WTC11 (cell line): Measurements from ENCODE around the gene NSMCE3. TPM values are rescaled to one million over a fixed set of nuclear protein-coding genes. Genes with fewer than 3 reads are reported as not detected.

Experiments used
- ATAC-seq: fragments of 200-7000 bp; cut with Tn5 transposase; 2 replicates; pipeline ENCODE4 v1.10.0; 2021; ENCODE audit warnings: mild to moderate bottlenecking, moderate library complexity
- CTCF ChIA-PET: fragments of 300-600 bp; sonication (Branson Sonifier 250); formaldehyde crosslinking; loops from one replicate; lab custom pipeline; 2021; ENCODE audit warnings: antibody characterized with exemption; lab: Charles Lee
- POLR2A ChIA-PET: fragments of 350-600 bp; sonication (Branson Sonifier 250); formaldehyde crosslinking; loops from one replicate; lab custom pipeline; 2021; ENCODE audit warnings: antibody characterized with exemption; lab: Charles Lee
- DNase-seq: peaks from one replicate; pipeline ENCODE4 v3.0.0; 2021; ENCODE audit warnings: low spot score
- H3K27ac Mint-ChIP-seq: 2 replicates; pipeline ENCODE4 v1.8.0; 2021; ENCODE audit warnings: mixed read lengths
- H3K27me3 Mint-ChIP-seq: 2 replicates; pipeline ENCODE4 v1.8.0; 2021; ENCODE audit warnings: low read depth, mild to moderate bottlenecking, moderate library complexity, mixed read lengths
- H3K36me3 Mint-ChIP-seq: 2 replicates; pipeline ENCODE4 v1.8.0; 2021; ENCODE audit warnings: mixed read lengths
- H3K4me1 Mint-ChIP-seq: 2 replicates; pipeline ENCODE4 v1.8.0; 2022; ENCODE audit warnings: mixed read lengths
- H3K4me3 Mint-ChIP-seq: 2 replicates; pipeline ENCODE4 v1.8.0; 2021; ENCODE audit warnings: mild to moderate bottlenecking, moderate library complexity, mixed read lengths
- H3K9me3 Mint-ChIP-seq: 2 replicates; pipeline ENCODE4 v1.8.0; 2021; ENCODE audit warnings: mixed read lengths
- ATF1 ChIP-seq: sonication (generic); formaldehyde crosslinking; IDR thresholded peaks from 2 replicates; pipeline ENCODE4 v1.8.1; 2023; ENCODE audit warnings: mild to moderate bottlenecking, moderate library complexity, missing genetic modification reagents
- CBFB ChIP-seq: sonication (generic); formaldehyde crosslinking; IDR thresholded peaks from 2 replicates; pipeline ENCODE4 v1.8.1; 2022; ENCODE audit warnings: mild to moderate bottlenecking, low read depth, missing genetic modification reagents
- ERG ChIP-seq: fragments of 250-450 bp; sonication (Bioruptor Pico); IDR thresholded peaks from 2 replicates; pipeline ENCODE4 v1.8.0; 2021; ENCODE audit warnings: mild to moderate bottlenecking
- FOXP1 ChIP-seq: sonication (generic); formaldehyde crosslinking; IDR thresholded peaks from 2 replicates; pipeline ENCODE4 v1.8.0; 2022; ENCODE audit warnings: missing genetic modification reagents, mild to moderate bottlenecking, moderate library complexity, borderline replicate concordance
- JAZF1 ChIP-seq: fragments of 250-450 bp; sonication (Bioruptor Pico); IDR thresholded peaks from 2 replicates; pipeline ENCODE4 v1.9.0; 2021; ENCODE audit warnings: moderate library complexity, mild to moderate bottlenecking, inconsistent platforms
- NR2C2 ChIP-seq: sonication (generic); formaldehyde crosslinking; IDR thresholded peaks from 2 replicates; pipeline ENCODE4 v1.8.0; 2022; ENCODE audit warnings: mild to moderate bottlenecking, missing genetic modification reagents
- OVOL2 ChIP-seq: fragments of 250-450 bp; sonication (Bioruptor Pico); IDR thresholded peaks from 2 replicates; pipeline ENCODE4 v1.9.0; 2021; ENCODE audit warnings: mild to moderate bottlenecking, borderline replicate concordance
- PRRX2 ChIP-seq: fragments of 250-450 bp; sonication (Bioruptor Pico); IDR thresholded peaks from 2 replicates; pipeline ENCODE4 v1.8.0; 2021; ENCODE audit warnings: mild to moderate bottlenecking
- RELA ChIP-seq: sonication (generic); formaldehyde crosslinking; IDR thresholded peaks from 2 replicates; pipeline ENCODE4 v1.8.1; 2022; ENCODE audit warnings: missing genetic modification reagents, mild to moderate bottlenecking, borderline replicate concordance
- total RNA-seq: library from RNA; stranded (reverse); gene quantifications from 3 replicates; pipeline ENCODE4 v1.2.3, GENCODE V29; 2021
- TF ChIP-seq, protein P1 (sequence below): sonication (generic); formaldehyde crosslinking; IDR thresholded peaks from 2 replicates; pipeline ENCODE4 v1.8.0; 2023; ENCODE audit warnings: mild to moderate bottlenecking, missing genetic modification reagents
- TF ChIP-seq, protein P2 (sequence below): sonication (generic); formaldehyde crosslinking; IDR thresholded peaks from 2 replicates; pipeline ENCODE4 v1.8.1; 2022; ENCODE audit warnings: low read depth, mild to moderate bottlenecking, moderate library complexity, missing genetic modification reagents, borderline replicate concordance
- TF ChIP-seq, protein P3 (sequence below): sonication (generic); formaldehyde crosslinking; IDR thresholded peaks from 2 replicates; pipeline ENCODE4 v1.8.1; 2023; ENCODE audit warnings: mild to moderate bottlenecking, moderate library complexity, missing genetic modification reagents
- TF ChIP-seq, protein P4 (sequence below): fragments of 250-450 bp; sonication (Bioruptor Pico); IDR thresholded peaks from 2 replicates; pipeline ENCODE4 v2.1.2; 2022; ENCODE audit warnings: mild to moderate bottlenecking, moderate library complexity
- TF ChIP-seq, protein P5 (sequence below): fragments of 250-450 bp; sonication (Bioruptor Pico); IDR thresholded peaks from 2 replicates; pipeline ENCODE4 v1.9.0; 2021; ENCODE audit warnings: mild to moderate bottlenecking

NSMCE3 gene
- total RNA-seq, 1 experiment from 2014 or later, result 6.6 TPM

DNA sequence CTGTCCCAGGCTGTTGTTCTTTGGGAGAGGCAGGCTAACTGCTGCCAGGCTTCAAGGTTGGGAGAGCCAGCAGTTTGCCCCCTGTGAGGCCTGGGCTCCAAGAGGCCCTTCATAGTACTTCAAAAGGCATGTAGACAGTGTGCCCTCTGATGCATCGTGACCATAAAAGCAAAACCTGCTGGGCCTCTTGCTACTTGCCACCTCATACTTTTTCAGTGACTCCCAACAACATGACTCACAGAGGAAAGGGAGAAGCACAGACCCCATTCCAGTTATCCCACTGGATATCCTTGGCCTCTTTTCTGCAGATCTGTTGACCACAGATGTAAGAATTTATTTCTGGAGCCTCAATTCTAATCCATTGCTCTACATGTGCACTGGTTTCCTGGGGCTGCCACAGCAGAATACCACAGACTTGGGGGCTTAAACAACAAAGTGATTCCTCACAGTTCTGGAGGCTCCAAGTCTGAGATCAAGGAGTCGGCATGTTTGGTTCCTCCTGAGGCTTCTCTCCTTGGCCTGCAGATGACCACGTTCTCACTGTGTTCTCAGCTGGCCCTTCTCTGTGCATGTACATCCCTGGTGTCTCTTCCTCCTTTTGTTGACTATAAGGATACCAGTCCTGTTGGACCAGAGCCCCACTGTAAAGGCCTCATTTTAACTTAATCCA is 8.9 kb upstream of the NSMCE3 start (continued):
- TF ChIP-seq, protein P1, sequence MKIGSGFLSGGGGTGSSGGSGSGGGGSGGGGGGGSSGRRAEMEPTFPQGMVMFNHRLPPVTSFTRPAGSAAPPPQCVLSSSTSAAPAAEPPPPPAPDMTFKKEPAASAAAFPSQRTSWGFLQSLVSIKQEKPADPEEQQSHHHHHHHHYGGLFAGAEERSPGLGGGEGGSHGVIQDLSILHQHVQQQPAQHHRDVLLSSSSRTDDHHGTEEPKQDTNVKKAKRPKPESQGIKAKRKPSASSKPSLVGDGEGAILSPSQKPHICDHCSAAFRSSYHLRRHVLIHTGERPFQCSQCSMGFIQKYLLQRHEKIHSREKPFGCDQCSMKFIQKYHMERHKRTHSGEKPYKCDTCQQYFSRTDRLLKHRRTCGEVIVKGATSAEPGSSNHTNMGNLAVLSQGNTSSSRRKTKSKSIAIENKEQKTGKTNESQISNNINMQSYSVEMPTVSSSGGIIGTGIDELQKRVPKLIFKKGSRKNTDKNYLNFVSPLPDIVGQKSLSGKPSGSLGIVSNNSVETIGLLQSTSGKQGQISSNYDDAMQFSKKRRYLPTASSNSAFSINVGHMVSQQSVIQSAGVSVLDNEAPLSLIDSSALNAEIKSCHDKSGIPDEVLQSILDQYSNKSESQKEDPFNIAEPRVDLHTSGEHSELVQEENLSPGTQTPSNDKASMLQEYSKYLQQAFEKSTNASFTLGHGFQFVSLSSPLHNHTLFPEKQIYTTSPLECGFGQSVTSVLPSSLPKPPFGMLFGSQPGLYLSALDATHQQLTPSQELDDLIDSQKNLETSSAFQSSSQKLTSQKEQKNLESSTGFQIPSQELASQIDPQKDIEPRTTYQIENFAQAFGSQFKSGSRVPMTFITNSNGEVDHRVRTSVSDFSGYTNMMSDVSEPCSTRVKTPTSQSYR, result no peak
- TF ChIP-seq PRRX2 (CRISPR knock-in tag) (no peak), FOXP1 (CRISPR knock-in tag) (no peak), ATF1 (CRISPR knock-in tag) (no peak), NR2C2 (no peak)
- TF ChIP-seq, protein P2, sequence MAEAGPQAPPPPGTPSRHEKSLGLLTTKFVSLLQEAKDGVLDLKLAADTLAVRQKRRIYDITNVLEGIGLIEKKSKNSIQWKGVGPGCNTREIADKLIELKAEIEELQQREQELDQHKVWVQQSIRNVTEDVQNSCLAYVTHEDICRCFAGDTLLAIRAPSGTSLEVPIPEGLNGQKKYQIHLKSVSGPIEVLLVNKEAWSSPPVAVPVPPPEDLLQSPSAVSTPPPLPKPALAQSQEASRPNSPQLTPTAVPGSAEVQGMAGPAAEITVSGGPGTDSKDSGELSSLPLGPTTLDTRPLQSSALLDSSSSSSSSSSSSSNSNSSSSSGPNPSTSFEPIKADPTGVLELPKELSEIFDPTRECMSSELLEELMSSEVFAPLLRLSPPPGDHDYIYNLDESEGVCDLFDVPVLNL (CRISPR knock-in tag), result no peak

GRCh38 chr15:29276366-29276765 is 6.7 kb upstream of the NSMCE3 start:
- ATAC-seq, result no peak
- H3K9me3 Mint-ChIP-seq, result no peaks in the 10 kb centered on the region
- no peak overlapping the region for H3K4me3 Mint-ChIP-seq
- H3K36me3 Mint-ChIP-seq, result no peaks in the 10 kb centered on the region
- DNase-seq, result no peak
- ChIA-PET POLR2A (no interaction called here), CTCF (no interaction called here)
- H3K27me3 Mint-ChIP-seq, result no peaks in the 10 kb centered on the region
- no peak for TF ChIP-seq JAZF1 (CRISPR knock-in tag)
- TF ChIP-seq, protein P3, sequence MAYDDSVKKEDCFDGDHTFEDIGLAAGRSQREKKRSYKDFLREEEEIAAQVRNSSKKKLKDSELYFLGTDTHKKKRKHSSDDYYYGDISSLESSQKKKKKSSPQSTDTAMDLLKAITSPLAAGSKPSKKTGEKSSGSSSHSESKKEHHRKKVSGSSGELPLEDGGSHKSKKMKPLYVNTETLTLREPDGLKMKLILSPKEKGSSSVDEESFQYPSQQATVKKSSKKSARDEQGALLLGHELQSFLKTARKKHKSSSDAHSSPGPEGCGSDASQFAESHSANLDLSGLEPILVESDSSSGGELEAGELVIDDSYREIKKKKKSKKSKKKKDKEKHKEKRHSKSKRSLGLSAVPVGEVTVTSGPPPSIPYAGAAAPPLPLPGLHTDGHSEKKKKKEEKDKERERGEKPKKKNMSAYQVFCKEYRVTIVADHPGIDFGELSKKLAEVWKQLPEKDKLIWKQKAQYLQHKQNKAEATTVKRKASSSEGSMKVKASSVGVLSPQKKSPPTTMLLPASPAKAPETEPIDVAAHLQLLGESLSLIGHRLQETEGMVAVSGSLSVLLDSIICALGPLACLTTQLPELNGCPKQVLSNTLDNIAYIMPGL (CRISPR knock-in tag), result no peak
- no peak for TF ChIP-seq RELA
- TF ChIP-seq, protein P4, sequence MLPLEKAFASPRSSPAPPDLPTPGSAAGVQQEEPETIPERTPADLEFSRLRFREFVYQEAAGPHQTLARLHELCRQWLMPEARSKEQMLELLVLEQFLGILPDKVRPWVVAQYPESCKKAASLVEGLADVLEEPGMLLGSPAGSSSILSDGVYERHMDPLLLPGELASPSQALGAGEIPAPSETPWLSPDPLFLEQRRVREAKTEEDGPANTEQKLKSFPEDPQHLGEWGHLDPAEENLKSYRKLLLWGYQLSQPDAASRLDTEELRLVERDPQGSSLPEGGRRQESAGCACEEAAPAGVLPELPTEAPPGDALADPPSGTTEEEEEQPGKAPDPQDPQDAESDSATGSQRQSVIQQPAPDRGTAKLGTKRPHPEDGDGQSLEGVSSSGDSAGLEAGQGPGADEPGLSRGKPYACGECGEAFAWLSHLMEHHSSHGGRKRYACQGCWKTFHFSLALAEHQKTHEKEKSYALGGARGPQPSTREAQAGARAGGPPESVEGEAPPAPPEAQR (CRISPR knock-in tag), result no peak
- no peak for TF ChIP-seq ERG
- TF ChIP-seq OVOL2 (CRISPR knock-in tag), result no peak
- TF ChIP-seq, protein P5, sequence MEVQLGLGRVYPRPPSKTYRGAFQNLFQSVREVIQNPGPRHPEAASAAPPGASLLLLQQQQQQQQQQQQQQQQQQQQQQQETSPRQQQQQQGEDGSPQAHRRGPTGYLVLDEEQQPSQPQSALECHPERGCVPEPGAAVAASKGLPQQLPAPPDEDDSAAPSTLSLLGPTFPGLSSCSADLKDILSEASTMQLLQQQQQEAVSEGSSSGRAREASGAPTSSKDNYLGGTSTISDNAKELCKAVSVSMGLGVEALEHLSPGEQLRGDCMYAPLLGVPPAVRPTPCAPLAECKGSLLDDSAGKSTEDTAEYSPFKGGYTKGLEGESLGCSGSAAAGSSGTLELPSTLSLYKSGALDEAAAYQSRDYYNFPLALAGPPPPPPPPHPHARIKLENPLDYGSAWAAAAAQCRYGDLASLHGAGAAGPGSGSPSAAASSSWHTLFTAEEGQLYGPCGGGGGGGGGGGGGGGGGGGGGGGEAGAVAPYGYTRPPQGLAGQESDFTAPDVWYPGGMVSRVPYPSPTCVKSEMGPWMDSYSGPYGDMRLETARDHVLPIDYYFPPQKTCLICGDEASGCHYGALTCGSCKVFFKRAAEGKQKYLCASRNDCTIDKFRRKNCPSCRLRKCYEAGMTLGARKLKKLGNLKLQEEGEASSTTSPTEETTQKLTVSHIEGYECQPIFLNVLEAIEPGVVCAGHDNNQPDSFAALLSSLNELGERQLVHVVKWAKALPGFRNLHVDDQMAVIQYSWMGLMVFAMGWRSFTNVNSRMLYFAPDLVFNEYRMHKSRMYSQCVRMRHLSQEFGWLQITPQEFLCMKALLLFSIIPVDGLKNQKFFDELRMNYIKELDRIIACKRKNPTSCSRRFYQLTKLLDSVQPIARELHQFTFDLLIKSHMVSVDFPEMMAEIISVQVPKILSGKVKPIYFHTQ (CRISPR knock-in tag), result no peak
- no peak for TF ChIP-seq CBFB (CRISPR knock-in tag)
- H3K4me1 Mint-ChIP-seq, result no peaks in the 10 kb centered on the region; the same call in 1 of the 2 replicates
- no peak overlapping the region for H3K27ac Mint-ChIP-seq
